B cell (primary cell): ENCODE measurements around the gene FOXE1.

ENCODE experiments used
- EZH2 ChIP-seq: IDR thresholded peaks from 2 replicates; pipeline ENCODE4 v1.6.1; 2012; ENCODE audit warnings: borderline replicate concordance, low read depth, mild to moderate bottlenecking, moderate library complexity, low read length; ENCODE audit not compliant: insufficient read depth, poor library complexity, severe bottlenecking
- TF ChIP-seq, protein P1 (sequence below): fragments of 200-600 bp; IDR thresholded peaks from one replicate; pipeline ENCODE4 v1.8.0; 2022; ENCODE audit warnings: antibody characterized with exemption, mild to moderate bottlenecking

DNA sequence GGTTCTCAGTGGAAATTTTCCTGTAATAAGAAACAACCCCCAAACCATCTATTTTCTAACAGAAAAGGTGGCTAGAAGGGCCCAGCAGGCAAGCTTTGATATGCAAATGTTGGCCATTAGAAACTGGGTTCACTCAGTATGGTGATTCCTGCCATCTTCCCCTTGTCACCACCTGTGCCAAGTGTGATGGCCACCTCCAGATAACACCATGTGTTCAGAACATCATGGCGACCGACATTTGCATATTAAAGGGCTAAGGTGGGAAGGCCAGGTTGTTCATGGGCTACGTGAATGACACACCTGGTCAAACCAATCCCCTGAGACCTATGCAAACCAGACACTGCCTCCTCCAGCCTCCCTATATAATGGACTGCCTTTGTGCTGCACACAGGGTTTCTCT is 20.4 kb downstream of the FOXE1 start:
- TF ChIP-seq, protein P1, sequence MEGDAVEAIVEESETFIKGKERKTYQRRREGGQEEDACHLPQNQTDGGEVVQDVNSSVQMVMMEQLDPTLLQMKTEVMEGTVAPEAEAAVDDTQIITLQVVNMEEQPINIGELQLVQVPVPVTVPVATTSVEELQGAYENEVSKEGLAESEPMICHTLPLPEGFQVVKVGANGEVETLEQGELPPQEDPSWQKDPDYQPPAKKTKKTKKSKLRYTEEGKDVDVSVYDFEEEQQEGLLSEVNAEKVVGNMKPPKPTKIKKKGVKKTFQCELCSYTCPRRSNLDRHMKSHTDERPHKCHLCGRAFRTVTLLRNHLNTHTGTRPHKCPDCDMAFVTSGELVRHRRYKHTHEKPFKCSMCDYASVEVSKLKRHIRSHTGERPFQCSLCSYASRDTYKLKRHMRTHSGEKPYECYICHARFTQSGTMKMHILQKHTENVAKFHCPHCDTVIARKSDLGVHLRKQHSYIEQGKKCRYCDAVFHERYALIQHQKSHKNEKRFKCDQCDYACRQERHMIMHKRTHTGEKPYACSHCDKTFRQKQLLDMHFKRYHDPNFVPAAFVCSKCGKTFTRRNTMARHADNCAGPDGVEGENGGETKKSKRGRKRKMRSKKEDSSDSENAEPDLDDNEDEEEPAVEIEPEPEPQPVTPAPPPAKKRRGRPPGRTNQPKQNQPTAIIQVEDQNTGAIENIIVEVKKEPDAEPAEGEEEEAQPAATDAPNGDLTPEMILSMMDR, result no peak
- TF ChIP-seq EZH2, result no peak
